ENCODE results near the gene OR13C5. TPM values are rescaled to one million over a fixed set of nuclear protein-coding genes. Genes with fewer than 3 reads are reported as not detected.

Gene OR13C5
- total and polyA plus RNA-seq, 7 donors: not detected

GRCh38 chr9:104577263-104577662 lies 21.9 kb downstream of the OR13C5 start:
- H3K9me3 ChIP-seq: no peaks in the 10 kb centered on the region
- no peak overlapping the region for H3K27ac ChIP-seq
- H3K4me3 ChIP-seq: no peak overlapping the region
- intact Hi-C loops (cut with DNase I): no loop called here
- H3K27me3 ChIP-seq (ENCODE audit: insufficient read depth in 3 of 3, low read length in 2 of 3): no peaks in the 10 kb centered on the region
- whole genome bisulfite sequencing, 3 donors: 56 to 73% (median 58%) methylated on average over 5 of the region's 5 CpGs
- DNase-seq (no peak), ATAC-seq (no peak)
- H3K4me1 ChIP-seq: no peaks in the 10 kb centered on the region
- no peaks in the 10 kb centered on the region for H3K36me3 ChIP-seq (ENCODE audit: insufficient read depth in 1 of 2, low read depth in 1 of 2)
- no peak for TF ChIP-seq CTCF (IDR thresholded peaks at IDR 0.05)

- Histone ChIP-seq H3K36me3 (ENCODE audit: insufficient read depth in 1 of 2, low read depth in 1 of 2) (no peaks in the 10 kb centered on the region), H3K4me3 (no peak overlapping the region), H3K27me3 (ENCODE audit: insufficient read depth in 3 of 3, low read length in 2 of 3) (no peaks in the 10 kb centered on the region), H3K4me1 (no peaks in the 10 kb centered on the region), H3K27ac (no peak overlapping the region), H3K9me3 (peaks cover 5% of the 10 kb centered on the region)
- intact Hi-C loops (cut with DNase I): no loop called here
- no peak for TF ChIP-seq CTCF (IDR thresholded peaks at IDR 0.05)
- no peak for DNase-seq
- WGBS, 3 donors: 31 to 44% (median 35%) methylated on average over 2 of the region's 2 CpGs
- ATAC-seq: no peak
Measured at GRCh38 chr9:104575456-104575855, 23.8 kb downstream of the OR13C5 start.

GRCh38 chr9:104572612-104573011 lies 26.6 kb downstream of the OR13C5 start:
- TF ChIP-seq CTCF (IDR thresholded peaks at IDR 0.05): no peak
- intact Hi-C loops (cut with DNase I): no loop called here
- ATAC-seq (no peak), DNase-seq (no peak)
- Histone ChIP-seq H3K9me3 (peaks cover 5% of the 10 kb centered on the region), H3K36me3 (ENCODE audit: insufficient read depth in 1 of 2, low read depth in 1 of 2) (no peaks in the 10 kb centered on the region), H3K27ac (no peak overlapping the region), H3K4me1 (no peaks in the 10 kb centered on the region), H3K4me3 (no peak overlapping the region), H3K27me3 (ENCODE audit: insufficient read depth in 3 of 3, low read length in 2 of 3) (peaks cover 0 to 2% (median 0%) of the 10 kb centered on the region in 3 donors)
- 63 to 68% (median 66%) methylated on average over 1 of the region's 1 CpG for WGBS, 3 donors

- 87 to 91% (median 88%) methylated on average over 4 of the region's 4 CpGs for WGBS, 3 donors
- ATAC-seq (no peak), DNase-seq (no peak)
- no peak within 1 kb of the TSS for H3K27ac ChIP-seq
- peaks cover 5% of the 10 kb centered on the region for H3K9me3 ChIP-seq
- no peaks in the 10 kb centered on the region for H3K36me3 ChIP-seq (ENCODE audit: insufficient read depth in 1 of 2, low read depth in 1 of 2)
- peaks cover 0 to 2% (median 0%) of the 10 kb centered on the region in 3 donors for H3K27me3 ChIP-seq (ENCODE audit: insufficient read depth in 3 of 3, low read length in 2 of 3)
- no peaks in the 10 kb centered on the region for H3K4me1 ChIP-seq
- no peak within 1 kb of the TSS for H3K4me3 ChIP-seq
- intact Hi-C loops (cut with DNase I): no loop called here
- no peak for TF ChIP-seq CTCF (IDR thresholded peaks at IDR 0.05)
Measured at GRCh38 chr9:104568868-104569267, 30.3 kb downstream of the OR13C5 start, which contains the start of gene OR13C8. Gene OR13C8, plus strand, starts transcription at chr9:104569168. Its CDS starts 0 bp downstream, at chr9:104569168.

GRCh38 chr9:104564358-104564757 lies 34.9 kb downstream of the OR13C5 start:
- DNase-seq (no peak), ATAC-seq (no peak)
- Histone ChIP-seq H3K36me3 (ENCODE audit: insufficient read depth in 1 of 2, low read depth in 1 of 2) (no peaks in the 10 kb centered on the region), H3K4me1 (no peaks in the 10 kb centered on the region), H3K9me3 (peaks cover 4% of the 10 kb centered on the region), H3K27me3 (ENCODE audit: insufficient read depth in 3 of 3, low read length in 2 of 3) (peaks cover 0 to 1% (median 0%) of the 10 kb centered on the region in 3 donors), H3K27ac (no peak overlapping the region), H3K4me3 (no peak overlapping the region)
- intact Hi-C loops (cut with DNase I): no loop called here
- WGBS, 3 donors: 38 to 48% (median 44%) methylated on average over 1 of the region's 1 CpG
- no peak for TF ChIP-seq CTCF (IDR thresholded peaks at IDR 0.05)
